ENCODE data around the gene DIS3L2.

DIS3L2 gene

GRCh38 chr2:231920366-231920765, 41.1 kb upstream of the DIS3L2 start:
- ChIA-PET CTCF (no interaction called here), POLR2A (ENCODE audit: low non-redundant PET) (no interaction called here)
- no peak overlapping the region for H3K27ac ChIP-seq
- TF ChIP-seq CTCF (conservative IDR thresholded peaks at IDR 0.05; ENCODE audit: low read depth): no peak
- DNase-seq (ENCODE audit: low spot score): no peak

DNA sequence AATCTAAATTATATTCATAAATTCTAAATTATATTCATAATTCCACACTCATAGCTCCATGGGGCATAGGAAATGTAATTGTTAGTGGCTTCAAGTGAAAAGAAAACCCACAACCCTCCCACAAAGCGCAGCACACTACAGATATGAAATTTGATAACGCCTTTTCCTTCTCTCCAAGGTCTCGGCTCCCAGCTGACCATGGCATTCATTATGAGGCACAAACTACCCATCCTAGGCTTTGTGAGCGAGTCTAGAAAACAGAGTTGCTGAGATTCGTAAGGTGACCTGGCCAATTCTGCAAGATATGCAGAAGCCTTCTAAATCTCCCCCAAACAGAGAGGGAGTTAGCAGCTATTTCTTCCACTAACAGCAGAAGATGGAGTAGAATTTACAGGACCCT, 40.7 kb upstream of the DIS3L2 start:
- POLR2A ChIA-PET (ENCODE audit: low non-redundant PET): no interaction called here

GRCh38 chr2:231922311-231923009, 39.1 kb upstream of the DIS3L2 start:
- no peak for TF ChIP-seq CTCF (conservative IDR thresholded peaks at IDR 0.05; ENCODE audit: low read depth)
- ChIA-PET CTCF (interaction anchor here (0.6 to 1.2 kb wide), 3 partner anchors 181 to 517 kb away, joined by 3 to 5 read pairs (median 3); no protein-coding TSS in a partner anchor), POLR2A (ENCODE audit: low non-redundant PET) (no interaction called here)
- H3K27ac ChIP-seq: no peak overlapping the region
- no peak for DNase-seq (ENCODE audit: low spot score)

More for the DNA sequence above, 40.7 kb upstream of the DIS3L2 start:
- CTCF ChIA-PET: interaction anchor here (0.7 to 0.9 kb wide), 2 partner anchors 432 to 519 kb away, joined by 3 to 5 read pairs; no protein-coding TSS in a partner anchor
- no peak for TF ChIP-seq CTCF (conservative IDR thresholded peaks at IDR 0.05; ENCODE audit: low read depth)
- no peak overlapping the region for H3K27ac ChIP-seq
- DNase-seq (ENCODE audit: low spot score): no peak

DNA sequence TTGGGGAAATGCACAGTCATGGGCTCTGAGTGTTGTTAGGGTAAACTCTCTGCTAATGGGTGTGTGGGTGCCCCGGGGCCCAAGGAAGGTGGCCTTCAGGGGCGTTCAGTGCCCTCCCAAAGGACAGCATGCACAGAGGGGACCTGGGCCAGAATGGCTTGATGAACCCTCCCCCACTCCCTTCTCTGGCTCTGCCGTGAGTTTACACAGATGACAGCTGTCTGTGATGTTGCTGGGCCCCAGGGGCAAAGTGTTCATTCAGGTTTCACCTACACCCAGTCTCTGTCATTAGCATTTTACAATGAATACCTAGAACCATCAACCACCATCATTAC, 38.5 kb upstream of the DIS3L2 start:
- H3K27ac ChIP-seq: no peak overlapping the region
- CTCF ChIA-PET: interaction anchor here (0.9 to 1.2 kb wide), 2 partner anchors 405 to 517 kb away, joined by 5 read pairs; no protein-coding TSS in a partner anchor
- no peak for TF ChIP-seq CTCF (conservative IDR thresholded peaks at IDR 0.05; ENCODE audit: low read depth)
- POLR2A ChIA-PET (ENCODE audit: low non-redundant PET): no interaction called here
- DNase-seq (ENCODE audit: low spot score): no peak

GRCh38 chr2:231923951-231924888, 37.3 kb upstream of the DIS3L2 start:
- no peak for DNase-seq (ENCODE audit: low spot score)
- CTCF ChIA-PET: interaction anchor here (0.6 to 4.3 kb wide), 14 partner anchors 31 to 547 kb away, joined by 3 to 43 read pairs (median 3); no protein-coding TSS in a partner anchor
- H3K27ac ChIP-seq: no peak overlapping the region
- POLR2A ChIA-PET (ENCODE audit: low non-redundant PET): no interaction called here
- TF ChIP-seq CTCF (conservative IDR thresholded peaks at IDR 0.05; ENCODE audit: low read depth): no peak

GRCh38 chr2:231924889-231925275, 36.6 kb upstream of the DIS3L2 start:
- DNase-seq (ENCODE audit: low spot score): no peak
- ChIA-PET CTCF (interaction anchor here (0.6 to 4.3 kb wide), 13 partner anchors 9 to 547 kb away, joined by 3 to 43 read pairs (median 3); no protein-coding TSS in a partner anchor), POLR2A (ENCODE audit: low non-redundant PET) (no interaction called here)
- no peak for TF ChIP-seq CTCF (conservative IDR thresholded peaks at IDR 0.05; ENCODE audit: low read depth)
- H3K27ac ChIP-seq: no peak overlapping the region

Data from RWPE1 (cell line).